ENCODE results near the gene ATP6V0A4.

GRCh38 chr7:138773817-138774216 lies 24.2 kb downstream of the ATP6V0A4 start:
- TF ChIP-seq CTCF (IDR thresholded peaks at IDR 0.05) (no peak), EP300 (IDR thresholded peaks at IDR 0.05) (no peak)

Measured in upper lobe of left lung (tissue), 4 donors.